Fibroblast of upper back skin (primary cell): ENCODE data around the gene TGM2.

Experiments
- DNase-seq: peaks from one replicate; pipeline ENCODE4 v3.0.0-alpha.2; 2013

TGM2 gene

GRCh38 chr20:38173237-38174156 lies 8.4 kb upstream of the TGM2 start:
- peak; percentile 85 for DNase-seq

- DNase-seq, result peak; percentile 54
Observed at GRCh38 chr20:38172408-38172807, 7.3 kb upstream of the TGM2 start.

- no peak for DNase-seq
Observed at GRCh38 chr20:38171675-38172043, 6.6 kb upstream of the TGM2 start.

- DNase-seq, result no peak
Observed at GRCh38 chr20:38170826-38171674, 6.0 kb upstream of the TGM2 start.

GRCh38 chr20:38170219-38170825 lies 5.3 kb upstream of the TGM2 start:
- no peak for DNase-seq

- DNase-seq, result no peak
Observed at GRCh38 chr20:38169636-38170193, 4.6 kb upstream of the TGM2 start.

- DNase-seq, result no peak
Observed at GRCh38 chr20:38168791-38169589, 3.9 kb upstream of the TGM2 start.

- DNase-seq, result peak; percentile 90
Observed at GRCh38 chr20:38167851-38168760, 3.0 kb upstream of the TGM2 start.

GRCh38 chr20:38167328-38167850 lies 2.3 kb upstream of the TGM2 start:
- DNase-seq, result no peak

- no peak for DNase-seq
Observed at GRCh38 chr20:38166703-38167233, 1.7 kb upstream of the TGM2 start.

- peak; percentile 64 for DNase-seq
Observed at GRCh38 chr20:38165966-38166702, 1.1 kb upstream of the TGM2 start.

- DNase-seq, result no peak
Observed at GRCh38 chr20:38164624-38165088, 414 bp downstream of the TGM2 start.

- DNase-seq, result no peak
Observed at GRCh38 chr20:38164069-38164468, 1.0 kb downstream of the TGM2 start.

- no peak for DNase-seq
Observed at GRCh38 chr20:38162878-38163875, 1.9 kb downstream of the TGM2 start.

- no peak for DNase-seq
Observed at GRCh38 chr20:38162149-38162548, 2.9 kb downstream of the TGM2 start.

- no peak for DNase-seq
Observed at GRCh38 chr20:38161412-38161774, 3.7 kb downstream of the TGM2 start.

GRCh38 chr20:38159957-38160756 lies 4.9 kb downstream of the TGM2 start:
- no peak for DNase-seq

- no peak for DNase-seq
Observed at GRCh38 chr20:38159566-38159956, 5.5 kb downstream of the TGM2 start.
